Lower lobe of right lung (tissue), 2 donors: ENCODE results near the gene DUSP10. TPM values are rescaled to one million over a fixed set of nuclear protein-coding genes. Genes with fewer than 3 reads are reported as not detected.

Source experiments
- ATAC-seq, 2 donors: fragments of 200-7000 bp; cut with Tn5 transposase; one replicate each; pipeline ENCODE4 v1.9.1; 2020 to 2022; ENCODE audit warnings: mild to moderate bottlenecking in 2 of 2, moderate library complexity in 2 of 2
- DNase-seq: peaks from one replicate; pipeline ENCODE4 v3.0.0-alpha.2; 2020
- H3K27ac ChIP-seq: fragments of 200-600 bp; one replicate; pipeline ENCODE4 v1.8.0; 2022
- H3K27me3 ChIP-seq: fragments of 200-600 bp; one replicate; pipeline ENCODE4 v1.8.0; 2022; ENCODE audit warnings: low read depth
- H3K36me3 ChIP-seq: fragments of 200-600 bp; one replicate; pipeline ENCODE4 v1.8.0; 2022; ENCODE audit warnings: mild to moderate bottlenecking
- H3K4me1 ChIP-seq: fragments of 200-600 bp; one replicate; pipeline ENCODE4 v1.8.0; 2022
- H3K4me3 ChIP-seq: fragments of 200-600 bp; one replicate; pipeline ENCODE4 v1.8.0; 2022; ENCODE audit warnings: mild to moderate bottlenecking
- H3K9me3 ChIP-seq: fragments of 200-600 bp; one replicate; pipeline ENCODE4 v1.8.0; 2022
- CTCF ChIP-seq: fragments of 200-600 bp; IDR thresholded peaks from one replicate; pipeline ENCODE4 v1.8.0; 2022; ENCODE audit warnings: antibody characterized with exemption, mild to moderate bottlenecking
- intact Hi-C: fragments of 100-400 bp; cut with DNase I; formaldehyde crosslinking; loops from one replicate; pipeline ENCODE4 v1.11.0; 2022
- total RNA-seq: library from RNA; stranded (reverse); fragmentation: NEBNext Ultra II Directional; extraction: Animal tissue kit (Norgen Biotek cat#: 25700); gene quantifications from one replicate; pipeline ENCODE4 v1.2.1, GENCODE V29; 2021
- donor health status: DM: no; HTN: yes; CAD: no; lungs with severe emphysema.

DUSP10 gene
- total RNA-seq, 1 donor from 2014 or later = 8.7 TPM

- H3K4me3 ChIP-seq = no peak overlapping the region
- no peak overlapping the region for H3K27ac ChIP-seq
- H3K4me1 ChIP-seq = no peaks in the 10 kb centered on the region
- no peaks in the 10 kb centered on the region for H3K36me3 ChIP-seq
- H3K9me3 ChIP-seq = no peaks in the 10 kb centered on the region
- no peaks in the 10 kb centered on the region for H3K27me3 ChIP-seq
- intact Hi-C loops = no loop called here
- DNase-seq (no peak), ATAC-seq (no peak)
- TF ChIP-seq CTCF = no peak
These were observed 23.6 kb upstream of the DUSP10 start for GRCh38 chr1:221765527-221765926.

DNA sequence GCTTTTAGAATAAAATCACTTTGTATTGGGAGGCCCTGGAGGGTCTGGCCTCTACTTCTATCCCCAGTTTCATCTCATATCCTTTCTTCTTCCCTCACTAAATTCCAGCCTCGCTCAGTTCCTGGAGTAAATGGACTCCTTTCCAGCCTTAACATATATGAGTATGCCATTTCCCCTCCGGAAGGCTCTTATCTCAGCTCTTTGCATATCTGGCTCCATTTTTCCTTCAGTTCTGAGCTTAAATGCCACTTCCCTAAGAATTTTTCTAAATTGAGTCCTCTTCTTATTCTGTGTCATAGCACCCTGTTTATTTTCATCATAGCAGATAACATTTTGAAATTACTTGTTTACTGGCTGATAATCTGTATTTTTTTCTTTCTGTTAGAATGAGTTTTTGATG, 20.2 kb upstream of the DUSP10 start:
- no peak for TF ChIP-seq CTCF
- DNase-seq = no peak
- Histone ChIP-seq H3K4me1 (no peaks in the 10 kb centered on the region), H3K27ac (no peak overlapping the region), H3K9me3 (no peaks in the 10 kb centered on the region), H3K27me3 (no peaks in the 10 kb centered on the region), H3K4me3 (no peak overlapping the region), H3K36me3 (no peaks in the 10 kb centered on the region)
- no peak for ATAC-seq
- intact Hi-C loops = no loop called here

DNA sequence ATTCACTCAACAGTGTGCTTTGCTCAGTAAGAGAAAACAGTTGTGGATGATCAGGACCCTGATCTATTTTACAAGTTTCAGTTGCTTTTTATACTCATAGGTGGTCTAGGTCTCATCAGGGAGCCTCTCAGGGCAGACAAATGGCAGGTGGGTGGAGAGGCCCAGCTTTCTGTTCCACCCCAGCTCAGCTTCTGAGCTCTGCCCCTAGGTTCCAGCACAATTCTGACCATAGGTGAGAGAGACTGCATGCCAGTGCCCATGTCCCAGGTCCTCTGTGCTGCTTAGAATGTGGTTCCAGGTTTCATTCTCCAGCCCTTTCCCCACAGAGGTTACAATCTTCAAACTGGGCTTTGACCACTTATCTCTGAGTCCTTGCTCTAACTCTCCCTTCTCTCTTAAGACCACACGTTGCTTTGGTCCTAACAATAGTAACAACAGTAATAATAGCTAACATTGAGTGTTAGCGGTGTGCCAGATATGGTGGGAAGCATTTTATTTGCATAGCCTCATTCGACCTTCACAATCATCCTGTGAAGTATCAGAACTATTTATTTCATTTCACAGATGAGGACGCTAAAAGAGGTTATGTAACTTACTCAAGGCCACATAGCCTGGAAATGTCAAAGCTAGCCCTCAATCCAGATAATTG, 19.6 kb upstream of the DUSP10 start:
- no peak overlapping the region for H3K27ac ChIP-seq
- no peaks in the 10 kb centered on the region for H3K4me1 ChIP-seq
- H3K27me3 ChIP-seq = no peaks in the 10 kb centered on the region
- no peak overlapping the region for H3K4me3 ChIP-seq
- intact Hi-C loops = no loop called here
- no peaks in the 10 kb centered on the region for H3K36me3 ChIP-seq
- no peak for DNase-seq
- no peak for ATAC-seq
- H3K9me3 ChIP-seq = no peaks in the 10 kb centered on the region
- no peak for TF ChIP-seq CTCF

GRCh38 chr1:221760911-221761310, 19.0 kb upstream of the DUSP10 start:
- no peak for TF ChIP-seq CTCF
- H3K36me3 ChIP-seq = no peaks in the 10 kb centered on the region
- DNase-seq = no peak
- no peaks in the 10 kb centered on the region for H3K27me3 ChIP-seq
- ATAC-seq = no peak
- intact Hi-C loops = no loop called here
- H3K9me3 ChIP-seq = no peaks in the 10 kb centered on the region
- H3K27ac ChIP-seq = no peak overlapping the region
- H3K4me3 ChIP-seq = no peak overlapping the region
- H3K4me1 ChIP-seq = no peaks in the 10 kb centered on the region

DNA sequence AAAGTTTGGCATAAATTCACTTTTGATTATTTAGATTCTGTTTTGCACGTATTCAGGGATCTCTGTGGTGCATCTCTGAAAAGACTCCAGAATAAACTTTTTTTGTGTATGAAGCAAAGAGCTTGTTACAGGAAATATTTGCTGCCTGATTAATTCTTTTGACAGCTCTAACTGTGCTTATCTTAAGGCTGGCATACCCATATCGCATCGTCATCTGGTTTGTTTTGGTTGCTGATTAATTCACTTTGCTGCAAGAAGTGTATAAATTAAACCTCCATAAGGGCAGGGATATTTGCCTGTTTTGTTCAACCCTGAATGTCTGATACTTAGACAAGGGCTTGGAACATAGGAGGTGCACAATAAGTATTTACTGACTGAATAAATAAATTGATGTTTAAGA, 17.5 kb upstream of the DUSP10 start:
- intact Hi-C loops = no loop called here
- H3K27me3 ChIP-seq = no peaks in the 10 kb centered on the region
- ATAC-seq (no peak), DNase-seq (no peak)
- H3K4me1 ChIP-seq = no peaks in the 10 kb centered on the region
- TF ChIP-seq CTCF = no peak
- H3K9me3 ChIP-seq = no peaks in the 10 kb centered on the region
- H3K27ac ChIP-seq = no peak overlapping the region
- H3K4me3 ChIP-seq = no peak overlapping the region
- H3K36me3 ChIP-seq = no peaks in the 10 kb centered on the region
